SIG-M5 treated with dmso at 0.1 percent for 504 hours (cell line): Measurements from ENCODE around the gene KIF7.
"Not testable (repeated sequence)": the region's sequence is repeated elsewhere in the genome, so short reads cannot be mapped to it uniquely, and the experiment has no call there.

Experiments used
- DNase-seq: peaks from one replicate; lab custom pipeline; 2025; ENCODE audit not compliant: unreplicated experiment; lab: John Stamatoyannopoulos, UW

KIF7 gene

GRCh38 chr15:89654847-89655805 is at the start of gene KIF7:
TSS of gene KIF7 (minus strand) at chr15:89655467. CDS start at chr15:89652930, 2,537 bp downstream.
- no peak for DNase-seq

GRCh38 chr15:89704411-89704810 is 49.1 kb upstream of the KIF7 start:
- DNase-seq = no peak

GRCh38 chr15:89695198-89695597 is 39.9 kb upstream of the KIF7 start:
- no peak for DNase-seq

- no peak for DNase-seq
Measured at GRCh38 chr15:89693696-89694095, 38.4 kb upstream of the KIF7 start.

- DNase-seq = no peak
Measured at GRCh38 chr15:89693091-89693490, 37.8 kb upstream of the KIF7 start.

- peak; percentile 55 for DNase-seq
Measured at GRCh38 chr15:89690276-89691218, 35.3 kb upstream of the KIF7 start, which contains the start of the genes PEX11A and WDR93. TSS of gene PEX11A (minus strand) at chr15:89690754. CDS start at chr15:89690632, 122 bp downstream. TSS of gene WDR93 (plus strand) at chr15:89690811. CDS start at chr15:89701747, 10,936 bp downstream.

GRCh38 chr15:89689930-89690275 is 34.6 kb upstream of the KIF7 start:
- not testable (repeated sequence) for DNase-seq

- no peak for DNase-seq
Measured at GRCh38 chr15:89686522-89686921, 31.3 kb upstream of the KIF7 start.

GRCh38 chr15:89685995-89686394 is 30.7 kb upstream of the KIF7 start:
- DNase-seq = no peak

- no peak for DNase-seq
Measured at GRCh38 chr15:89681146-89681545, 25.9 kb upstream of the KIF7 start.

GRCh38 chr15:89680282-89680873 is 25.1 kb upstream of the KIF7 start:
- DNase-seq = no peak

GRCh38 chr15:89679212-89679611 is 23.9 kb upstream of the KIF7 start, which contains the start of gene PLIN1:
TSS of gene PLIN1 (minus strand) at chr15:89679367. CDS start at chr15:89677489, 1,878 bp downstream.
- DNase-seq = no peak

- DNase-seq = no peak
Measured at GRCh38 chr15:89677381-89677780, 22.1 kb upstream of the KIF7 start.

- DNase-seq = no peak
Measured at GRCh38 chr15:89675606-89676005, 20.3 kb upstream of the KIF7 start.

- no peak for DNase-seq
Measured at GRCh38 chr15:89674526-89674925, 19.3 kb upstream of the KIF7 start.

- no peak for DNase-seq
Measured at GRCh38 chr15:89673165-89673512, 17.9 kb upstream of the KIF7 start.

- DNase-seq = no peak
Measured at GRCh38 chr15:89672221-89673164, 17.2 kb upstream of the KIF7 start.

- no peak for DNase-seq
Measured at GRCh38 chr15:89671687-89672086, 16.4 kb upstream of the KIF7 start.

- no peak for DNase-seq
Measured at GRCh38 chr15:89670971-89671560, 15.8 kb upstream of the KIF7 start.

GRCh38 chr15:89669941-89670340 is 14.7 kb upstream of the KIF7 start:
- no peak for DNase-seq
